Glutamatergic neuron (in vitro differentiated cells): ENCODE measurements around the gene PTPN6. TPM values are rescaled to one million over a fixed set of nuclear protein-coding genes. Genes with fewer than 3 reads are reported as not detected.

Source experiments
- DNase-seq: peaks from one replicate; pipeline ENCODE4 v3.0.0; 2022
- H3K27ac Mint-ChIP-seq: one replicate; pipeline ENCODE4 v1.8.0; 2020; ENCODE audit warnings: mild to moderate bottlenecking, mixed read lengths, inconsistent platforms; ENCODE audit not compliant: unreplicated experiment
- H3K27me3 Mint-ChIP-seq: one replicate; pipeline ENCODE4 v1.8.0; 2020; ENCODE audit warnings: mild to moderate bottlenecking, moderate library complexity, mixed read lengths, inconsistent platforms; ENCODE audit not compliant: unreplicated experiment
- H3K36me3 Mint-ChIP-seq: one replicate; pipeline ENCODE4 v1.8.0; 2020; ENCODE audit warnings: mild to moderate bottlenecking, mixed read lengths, inconsistent platforms; ENCODE audit not compliant: unreplicated experiment
- H3K4me1 Mint-ChIP-seq: one replicate; pipeline ENCODE4 v1.8.0; 2020; ENCODE audit warnings: mild to moderate bottlenecking, low read depth, mixed read lengths, inconsistent platforms; ENCODE audit not compliant: unreplicated experiment
- H3K4me3 Mint-ChIP-seq: one replicate; pipeline ENCODE4 v1.8.0; 2020; ENCODE audit warnings: mild to moderate bottlenecking, mixed read lengths, inconsistent platforms; ENCODE audit not compliant: unreplicated experiment
- H3K9me3 Mint-ChIP-seq: one replicate; pipeline ENCODE4 v1.8.0; 2020; ENCODE audit warnings: mild to moderate bottlenecking, moderate library complexity, mixed read lengths, inconsistent platforms; ENCODE audit not compliant: unreplicated experiment
- total RNA-seq: library from RNA; stranded (reverse); fragmentation: NEBNext Ultra II Directional; extraction: Animal tissue kit (Norgen Biotek cat#: 25700); gene quantifications from one replicate; pipeline ENCODE4 v1.2.1, GENCODE V29; 2021; ENCODE audit not compliant: unreplicated experiment
- TF ChIP-seq, protein P1 (sequence below): fragments of 200-600 bp; sonication (generic); IDR thresholded peaks from one replicate; pipeline ENCODE4 v1.5.0; 2021; ENCODE audit not compliant: partially characterized antibody, unreplicated experiment

The PTPN6 gene
- total RNA-seq, 1 donor from 2014 or later, result 3.8 TPM

DNA sequence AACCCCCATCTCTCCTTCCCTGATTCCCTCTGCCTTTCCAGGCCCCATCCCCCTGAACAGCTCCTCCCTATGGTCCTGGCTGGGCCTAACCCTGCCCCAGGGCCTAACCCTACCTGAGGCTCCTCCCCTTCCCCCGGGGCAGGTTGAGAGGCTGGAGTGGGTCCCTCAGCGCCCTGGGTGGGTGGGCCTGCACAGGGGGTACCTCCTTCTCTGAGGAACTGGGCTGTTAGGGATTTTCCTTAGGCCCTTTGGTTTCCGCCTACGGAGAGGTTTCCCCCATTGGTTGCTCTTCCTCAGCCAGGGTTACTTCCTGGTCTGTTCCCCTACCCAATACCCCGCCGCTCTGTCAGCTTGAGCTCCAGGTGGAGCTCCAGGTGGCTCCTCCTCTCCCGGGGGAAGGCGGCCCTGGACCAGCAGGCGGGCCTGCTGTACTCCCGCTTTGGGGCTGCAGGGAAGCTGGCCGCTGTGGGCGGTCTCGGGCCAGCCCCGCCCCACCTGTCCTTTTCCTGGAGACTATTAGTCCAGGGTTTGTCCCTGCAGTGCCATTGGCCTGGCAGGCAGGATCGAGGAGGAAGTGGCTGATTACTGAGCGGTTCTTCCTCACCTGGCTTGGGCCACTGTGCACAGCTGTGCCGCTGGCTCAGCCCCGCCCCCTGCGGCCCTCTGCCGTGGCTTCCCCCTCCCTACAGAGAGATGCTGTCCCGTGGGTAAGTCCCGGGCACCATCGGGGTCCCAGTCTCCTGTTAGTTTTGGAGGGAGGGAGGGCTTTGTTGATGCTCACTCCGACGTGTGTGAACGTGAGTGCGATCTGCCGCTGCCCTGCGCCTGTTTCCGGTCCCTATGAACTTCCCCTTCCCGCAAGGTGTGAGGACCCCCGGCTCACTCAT is 4.9 kb upstream of the PTPN6 start:
- no peaks in the 10 kb centered on the region for H3K36me3 Mint-ChIP-seq
- peaks cover 17% of the 10 kb centered on the region for H3K4me1 Mint-ChIP-seq
- peak overlapping the region; percentile 99 for H3K27ac Mint-ChIP-seq
- TF ChIP-seq, protein P1, sequence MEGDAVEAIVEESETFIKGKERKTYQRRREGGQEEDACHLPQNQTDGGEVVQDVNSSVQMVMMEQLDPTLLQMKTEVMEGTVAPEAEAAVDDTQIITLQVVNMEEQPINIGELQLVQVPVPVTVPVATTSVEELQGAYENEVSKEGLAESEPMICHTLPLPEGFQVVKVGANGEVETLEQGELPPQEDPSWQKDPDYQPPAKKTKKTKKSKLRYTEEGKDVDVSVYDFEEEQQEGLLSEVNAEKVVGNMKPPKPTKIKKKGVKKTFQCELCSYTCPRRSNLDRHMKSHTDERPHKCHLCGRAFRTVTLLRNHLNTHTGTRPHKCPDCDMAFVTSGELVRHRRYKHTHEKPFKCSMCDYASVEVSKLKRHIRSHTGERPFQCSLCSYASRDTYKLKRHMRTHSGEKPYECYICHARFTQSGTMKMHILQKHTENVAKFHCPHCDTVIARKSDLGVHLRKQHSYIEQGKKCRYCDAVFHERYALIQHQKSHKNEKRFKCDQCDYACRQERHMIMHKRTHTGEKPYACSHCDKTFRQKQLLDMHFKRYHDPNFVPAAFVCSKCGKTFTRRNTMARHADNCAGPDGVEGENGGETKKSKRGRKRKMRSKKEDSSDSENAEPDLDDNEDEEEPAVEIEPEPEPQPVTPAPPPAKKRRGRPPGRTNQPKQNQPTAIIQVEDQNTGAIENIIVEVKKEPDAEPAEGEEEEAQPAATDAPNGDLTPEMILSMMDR, result no peak
- DNase-seq, result peak; percentile 73
- H3K9me3 Mint-ChIP-seq, result peaks cover 14% of the 10 kb centered on the region
- H3K27me3 Mint-ChIP-seq, result peaks cover 25% of the 10 kb centered on the region
- peak overlapping the region; percentile 97 for H3K4me3 Mint-ChIP-seq

- TF ChIP-seq, protein P1, result peak; percentile 18
- Mint-ChIP-seq H3K27ac (peak overlapping the region; percentile 87), H3K4me3 (peak overlapping the region; percentile 97), H3K9me3 (peaks cover 14% of the 10 kb centered on the region), H3K4me1 (peaks cover 17% of the 10 kb centered on the region), H3K27me3 (peaks cover 25% of the 10 kb centered on the region), H3K36me3 (no peaks in the 10 kb centered on the region)
- DNase-seq, result no peak
Measured at GRCh38 chr12:6946920-6947374, 4.2 kb upstream of the PTPN6 start.

- H3K27me3 Mint-ChIP-seq, result peaks cover 22% of the 10 kb centered on the region
- no peak overlapping the region for H3K4me3 Mint-ChIP-seq
- no peak for DNase-seq
- H3K9me3 Mint-ChIP-seq, result peaks cover 11% of the 10 kb centered on the region
- TF ChIP-seq, protein P1, result no peak
- H3K4me1 Mint-ChIP-seq, result peaks cover 17% of the 10 kb centered on the region
- no peak overlapping the region for H3K27ac Mint-ChIP-seq
- H3K36me3 Mint-ChIP-seq, result no peaks in the 10 kb centered on the region
Measured at GRCh38 chr12:6947615-6948014, 3.5 kb upstream of the PTPN6 start.

DNA sequence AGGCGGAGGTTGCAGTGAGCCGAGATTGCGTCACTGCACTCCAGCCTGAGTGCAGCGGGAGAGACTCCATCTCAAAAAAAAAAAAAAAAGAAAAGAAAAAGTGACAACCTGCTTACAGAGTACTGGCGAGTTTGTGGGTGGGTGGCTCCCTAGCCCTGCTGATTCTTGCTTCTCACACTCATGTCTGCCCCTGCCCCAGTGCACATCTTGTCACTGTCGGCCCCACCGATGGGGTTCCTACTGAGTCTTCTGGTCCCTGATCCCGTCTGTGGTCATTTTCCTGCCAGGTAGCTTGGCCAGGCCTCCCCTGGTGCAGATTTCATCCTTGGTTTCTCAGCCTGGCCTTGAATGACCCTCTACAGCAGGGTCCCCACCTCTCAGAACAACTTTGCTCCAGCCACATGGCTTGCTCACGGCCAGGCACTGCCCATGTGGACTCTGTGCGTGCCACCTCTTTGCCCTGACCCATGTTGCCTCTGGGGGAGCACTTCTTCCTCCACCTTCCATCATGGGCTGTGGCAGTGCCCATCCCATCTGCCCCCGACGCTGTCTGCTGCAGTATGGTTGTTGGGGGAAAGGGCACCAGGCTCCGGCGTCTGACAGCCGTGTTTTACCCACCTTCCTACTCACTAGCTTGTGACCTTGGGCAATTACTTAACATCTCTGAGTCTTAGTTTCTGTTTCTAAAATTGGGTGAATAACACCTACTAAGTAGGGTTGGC is 2.1 kb upstream of the PTPN6 start:
- Mint-ChIP-seq H3K4me3 (no peak overlapping the region), H3K4me1 (peaks cover 15% of the 10 kb centered on the region)

More for the DNA sequence above, 2.1 kb upstream of the PTPN6 start:
- H3K27ac Mint-ChIP-seq, result no peak overlapping the region
- no peak for DNase-seq
- TF ChIP-seq, protein P1, result no peak
- no peaks in the 10 kb centered on the region for H3K9me3 Mint-ChIP-seq
- no peaks in the 10 kb centered on the region for H3K36me3 Mint-ChIP-seq
- H3K27me3 Mint-ChIP-seq, result peaks cover 16% of the 10 kb centered on the region
